Tibial nerve (tissue), 4 donors: ENCODE results near the gene PDIA5.

ENCODE experiments used
- EP300 ChIP-seq, 2 donors: sonication (generic); formaldehyde crosslinking; IDR thresholded peaks; one replicate each; pipeline ENCODE4 v1.6.1; 2017; ENCODE audit warnings: antibody characterized with exemption in 2 of 2, mild to moderate bottlenecking in 1 of 2
- POLR2A ChIP-seq, 2 donors: fragments of 450-650 bp; IDR thresholded peaks; one replicate each; pipeline ENCODE4 v1.6.1; 2017; ENCODE audit warnings: antibody characterized with exemption in 2 of 2, mild to moderate bottlenecking in 2 of 2, moderate library complexity in 2 of 2
- TF ChIP-seq, protein P1 (sequence below), 5 experiments: fragments of 200-600 bp in 3 of 5; fragments of 450-650 bp in 2 of 5; sonication (generic) in 3 of 5; IDR thresholded peaks; one replicate each; pipeline ENCODE4 v1.5.1; 2016 to 2019; ENCODE audit warnings: antibody characterized with exemption in 5 of 5, mild to moderate bottlenecking in 3 of 5, moderate library complexity in 2 of 5

DNA sequence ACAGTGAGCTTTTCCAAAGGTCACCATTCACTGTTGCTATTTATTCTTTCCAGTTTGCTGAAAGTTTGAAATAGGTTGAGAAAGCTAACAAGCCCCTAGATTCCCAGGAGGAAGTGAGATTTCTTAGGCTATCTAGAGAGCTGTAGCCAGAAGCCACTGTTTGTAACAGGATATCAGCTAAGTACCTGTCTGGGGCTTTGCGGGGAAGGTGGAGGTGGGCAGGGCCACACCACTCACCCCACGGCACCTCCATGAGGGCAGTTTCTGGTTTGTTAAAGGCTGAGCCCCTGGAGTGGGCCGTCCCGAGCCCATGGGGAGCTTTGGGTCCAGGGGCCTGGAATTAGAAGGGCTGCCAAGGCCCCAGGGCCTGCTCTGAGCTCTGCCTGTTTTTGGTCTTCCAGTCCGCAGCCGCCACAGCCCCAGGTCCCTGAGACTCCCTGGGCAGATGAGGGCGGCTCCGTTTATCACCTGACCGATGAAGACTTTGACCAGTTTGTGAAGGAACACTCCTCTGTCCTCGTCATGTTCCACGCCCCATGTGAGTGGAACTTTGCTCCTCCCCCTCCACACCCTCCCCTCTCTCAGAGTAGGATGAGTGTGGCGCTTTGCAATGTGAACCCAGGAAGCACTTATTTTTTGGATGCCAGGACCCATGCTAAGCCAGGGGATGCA, 63.4 kb downstream of the PDIA5 start:
- TF ChIP-seq, protein P1, sequence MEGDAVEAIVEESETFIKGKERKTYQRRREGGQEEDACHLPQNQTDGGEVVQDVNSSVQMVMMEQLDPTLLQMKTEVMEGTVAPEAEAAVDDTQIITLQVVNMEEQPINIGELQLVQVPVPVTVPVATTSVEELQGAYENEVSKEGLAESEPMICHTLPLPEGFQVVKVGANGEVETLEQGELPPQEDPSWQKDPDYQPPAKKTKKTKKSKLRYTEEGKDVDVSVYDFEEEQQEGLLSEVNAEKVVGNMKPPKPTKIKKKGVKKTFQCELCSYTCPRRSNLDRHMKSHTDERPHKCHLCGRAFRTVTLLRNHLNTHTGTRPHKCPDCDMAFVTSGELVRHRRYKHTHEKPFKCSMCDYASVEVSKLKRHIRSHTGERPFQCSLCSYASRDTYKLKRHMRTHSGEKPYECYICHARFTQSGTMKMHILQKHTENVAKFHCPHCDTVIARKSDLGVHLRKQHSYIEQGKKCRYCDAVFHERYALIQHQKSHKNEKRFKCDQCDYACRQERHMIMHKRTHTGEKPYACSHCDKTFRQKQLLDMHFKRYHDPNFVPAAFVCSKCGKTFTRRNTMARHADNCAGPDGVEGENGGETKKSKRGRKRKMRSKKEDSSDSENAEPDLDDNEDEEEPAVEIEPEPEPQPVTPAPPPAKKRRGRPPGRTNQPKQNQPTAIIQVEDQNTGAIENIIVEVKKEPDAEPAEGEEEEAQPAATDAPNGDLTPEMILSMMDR (IDR thresholded peaks at IDR 0.05), result no peak
- TF ChIP-seq POLR2A (IDR thresholded peaks at IDR 0.05) (no peak), EP300 (IDR thresholded peaks at IDR 0.05) (no peak)
